ENCODE measurements around the gene GRIP2. TPM values are rescaled to one million over a fixed set of nuclear protein-coding genes. Genes with fewer than 3 reads are reported as not detected.

The GRIP2 gene
- total and polyA plus RNA-seq, 7 donors: under 0.01 to 1.7 (median 0.68) TPM

DNA sequence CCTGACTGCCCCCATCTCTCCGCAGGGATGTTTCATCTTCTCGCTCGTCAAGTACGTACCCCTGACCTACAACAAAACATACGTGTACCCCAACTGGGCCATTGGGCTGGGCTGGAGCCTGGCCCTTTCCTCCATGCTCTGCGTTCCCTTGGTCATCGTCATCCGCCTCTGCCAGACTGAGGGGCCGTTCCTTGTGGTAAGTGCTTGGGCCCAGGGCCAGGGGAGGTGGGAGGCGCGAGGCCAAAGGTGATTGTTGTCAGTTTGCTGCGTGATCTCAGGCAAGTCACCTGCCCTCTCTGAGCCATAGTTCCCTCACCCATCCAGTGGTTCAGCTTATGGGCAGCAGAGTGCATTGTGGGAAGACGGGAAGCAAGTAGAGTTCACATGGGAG, 58.5 kb downstream of the GRIP2 start:
- H3K9me3 ChIP-seq: no peaks in the 10 kb centered on the region
- TF ChIP-seq POLR2AphosphoS5 (IDR thresholded peaks at IDR 0.05) (no peak), EP300 (IDR thresholded peaks at IDR 0.05) (no peak), POLR2A (IDR thresholded peaks at IDR 0.05) (no peak)
- TF ChIP-seq, protein P1, sequence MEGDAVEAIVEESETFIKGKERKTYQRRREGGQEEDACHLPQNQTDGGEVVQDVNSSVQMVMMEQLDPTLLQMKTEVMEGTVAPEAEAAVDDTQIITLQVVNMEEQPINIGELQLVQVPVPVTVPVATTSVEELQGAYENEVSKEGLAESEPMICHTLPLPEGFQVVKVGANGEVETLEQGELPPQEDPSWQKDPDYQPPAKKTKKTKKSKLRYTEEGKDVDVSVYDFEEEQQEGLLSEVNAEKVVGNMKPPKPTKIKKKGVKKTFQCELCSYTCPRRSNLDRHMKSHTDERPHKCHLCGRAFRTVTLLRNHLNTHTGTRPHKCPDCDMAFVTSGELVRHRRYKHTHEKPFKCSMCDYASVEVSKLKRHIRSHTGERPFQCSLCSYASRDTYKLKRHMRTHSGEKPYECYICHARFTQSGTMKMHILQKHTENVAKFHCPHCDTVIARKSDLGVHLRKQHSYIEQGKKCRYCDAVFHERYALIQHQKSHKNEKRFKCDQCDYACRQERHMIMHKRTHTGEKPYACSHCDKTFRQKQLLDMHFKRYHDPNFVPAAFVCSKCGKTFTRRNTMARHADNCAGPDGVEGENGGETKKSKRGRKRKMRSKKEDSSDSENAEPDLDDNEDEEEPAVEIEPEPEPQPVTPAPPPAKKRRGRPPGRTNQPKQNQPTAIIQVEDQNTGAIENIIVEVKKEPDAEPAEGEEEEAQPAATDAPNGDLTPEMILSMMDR (IDR thresholded peaks at IDR 0.05): no peak
- H3K4me3 ChIP-seq: no peak overlapping the region
- peaks cover 0 to 13% (median 0%) of the 10 kb centered on the region in 4 donors for H3K4me1 ChIP-seq
- 95 to 96% methylated on average over 13 of the region's 13 CpGs for WGBS, 2 donors
- DNase-seq: no peak
- intact Hi-C loops (cut with DNase I): no loop called here
- H3K27me3 ChIP-seq: no peaks in the 10 kb centered on the region
- no peak overlapping the region for H3K27ac ChIP-seq
- peaks cover 0 to 15% (median 2%) of the 10 kb centered on the region in 4 donors for H3K36me3 ChIP-seq

DNA sequence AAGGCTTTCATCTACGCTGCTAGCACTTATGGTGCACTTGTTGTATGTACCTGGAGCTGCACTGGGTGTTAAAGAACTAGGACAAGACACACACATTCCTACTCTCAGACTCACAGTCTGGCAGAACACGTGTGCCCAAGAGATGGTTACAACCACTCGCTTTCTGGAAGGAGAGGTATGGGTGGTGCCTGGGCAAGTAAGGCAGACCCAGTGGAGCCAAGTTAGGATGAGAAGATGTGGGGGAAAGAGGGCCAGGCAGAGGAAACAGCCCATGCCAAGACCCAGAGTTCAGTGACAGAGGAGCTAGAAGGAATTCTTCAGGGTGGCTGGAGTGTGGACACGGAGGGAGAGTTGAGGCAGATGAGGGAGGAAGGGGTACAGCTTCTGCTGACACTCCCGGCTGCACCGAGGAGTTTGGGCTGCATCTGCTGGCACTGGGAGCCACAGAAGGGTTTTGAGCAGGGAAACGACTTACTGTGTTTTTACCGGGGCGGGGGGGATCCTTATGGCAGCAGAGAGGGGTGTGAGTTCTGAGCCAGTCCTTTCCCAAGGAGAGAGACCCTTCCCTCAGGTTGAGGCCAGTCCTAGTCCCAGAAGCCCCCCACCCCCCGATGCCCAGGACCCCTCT, 59.0 kb downstream of the GRIP2 start:
- WGBS, 2 donors: 93 to 95% methylated on average over 10 of the region's 10 CpGs
- no peak for TF ChIP-seq POLR2AphosphoS5 (IDR thresholded peaks at IDR 0.05)
- TF ChIP-seq POLR2A (IDR thresholded peaks at IDR 0.05): no peak
- Histone ChIP-seq H3K4me1 (peaks cover 0 to 13% (median 0%) of the 10 kb centered on the region in 4 donors), H3K36me3 (peaks cover 0 to 15% (median 2%) of the 10 kb centered on the region in 4 donors), H3K4me3 (no peak overlapping the region), H3K9me3 (no peaks in the 10 kb centered on the region), H3K27ac (no peak overlapping the region), H3K27me3 (no peaks in the 10 kb centered on the region)
- DNase-seq: no peak
- intact Hi-C loops (cut with DNase I): no loop called here

DNA sequence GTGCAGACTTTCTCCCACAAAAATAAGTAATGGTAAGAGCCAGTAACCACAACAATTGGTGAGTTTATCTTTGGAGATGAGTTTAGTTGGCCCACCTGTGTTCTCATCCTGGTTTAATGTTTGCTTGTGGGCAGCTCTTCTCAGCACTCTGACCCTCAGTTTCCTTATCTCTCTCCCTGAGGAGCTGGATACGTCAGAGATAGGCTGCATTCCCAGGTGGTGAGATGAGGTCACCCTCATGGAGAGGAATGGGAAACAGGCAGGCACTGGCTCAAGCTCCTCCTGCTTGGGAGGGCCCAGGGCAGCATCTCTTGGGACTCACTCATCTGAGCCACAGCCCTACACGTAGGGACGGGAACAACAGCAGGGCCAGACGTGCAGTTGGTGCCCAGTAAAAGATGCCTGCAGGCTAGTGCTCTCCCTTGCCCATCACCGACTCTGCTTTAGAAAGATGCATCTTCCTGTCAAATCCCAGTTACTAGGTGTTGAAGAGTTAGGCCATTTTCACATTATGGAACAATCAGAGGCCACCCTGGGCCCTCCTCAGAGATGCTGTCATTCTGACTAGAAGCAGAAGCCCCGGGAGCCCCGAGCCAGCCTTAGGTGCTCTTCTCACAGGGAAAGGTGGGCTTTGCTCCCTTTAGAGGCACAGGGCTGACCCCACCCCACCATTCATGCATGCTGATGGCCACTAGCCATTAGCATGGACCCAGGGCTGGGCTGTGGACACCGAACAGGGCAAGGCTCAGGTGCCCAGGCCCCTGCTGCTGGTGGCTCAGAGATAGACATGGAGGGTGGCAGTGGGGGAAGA, 59.7 kb downstream of the GRIP2 start:
- 90 to 92% methylated on average over 8 of the region's 8 CpGs for WGBS, 2 donors
- H3K4me3 ChIP-seq: no peak overlapping the region
- no peak for DNase-seq
- intact Hi-C loops (cut with DNase I): no loop called here
- H3K4me1 ChIP-seq: peaks cover 0 to 13% (median 0%) of the 10 kb centered on the region in 4 donors
- peaks cover 0 to 15% (median 2%) of the 10 kb centered on the region in 4 donors for H3K36me3 ChIP-seq
- no peak overlapping the region for H3K27ac ChIP-seq
- H3K9me3 ChIP-seq: no peaks in the 10 kb centered on the region
- no peaks in the 10 kb centered on the region for H3K27me3 ChIP-seq
- TF ChIP-seq, protein P1 (IDR thresholded peaks at IDR 0.05): no peak
- no peak for TF ChIP-seq POLR2A (IDR thresholded peaks at IDR 0.05)
- no peak for TF ChIP-seq POLR2AphosphoS5 (IDR thresholded peaks at IDR 0.05)
- no peak for TF ChIP-seq EP300 (IDR thresholded peaks at IDR 0.05)

DNA sequence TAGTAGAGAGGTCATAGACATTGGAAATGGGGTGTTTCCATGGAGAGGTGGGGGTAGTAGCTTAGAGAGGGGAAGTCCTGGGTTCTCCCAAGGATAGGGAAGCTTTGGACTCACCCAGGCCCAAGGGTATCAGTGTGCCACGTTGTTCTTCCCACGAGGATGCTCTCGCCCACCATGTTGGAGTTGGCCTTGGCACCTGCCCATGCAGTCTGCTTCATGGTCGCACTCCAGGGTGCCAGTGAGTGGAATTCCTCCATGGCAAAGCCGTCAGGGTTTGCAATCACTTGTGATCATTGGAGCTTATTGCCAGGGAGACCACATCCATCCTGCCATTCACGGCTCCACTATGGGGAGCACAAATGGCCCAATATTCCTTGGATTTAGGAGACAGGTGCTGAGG, 60.6 kb downstream of the GRIP2 start:
- Histone ChIP-seq H3K4me1 (peaks cover 0 to 13% (median 0%) of the 10 kb centered on the region in 4 donors), H3K9me3 (no peaks in the 10 kb centered on the region), H3K36me3 (peaks cover 0 to 15% (median 2%) of the 10 kb centered on the region in 4 donors), H3K4me3 (no peak overlapping the region), H3K27ac (no peak overlapping the region), H3K27me3 (no peaks in the 10 kb centered on the region)
- TF ChIP-seq, protein P1 (IDR thresholded peaks at IDR 0.05): no peak
- no peak for TF ChIP-seq POLR2AphosphoS5 (IDR thresholded peaks at IDR 0.05)
- no peak for TF ChIP-seq EP300 (IDR thresholded peaks at IDR 0.05)
- TF ChIP-seq POLR2A (IDR thresholded peaks at IDR 0.05): no peak
- 95 to 97% methylated on average over 6 of the region's 6 CpGs for WGBS, 2 donors
- intact Hi-C loops (cut with DNase I): no loop called here
- no peak for DNase-seq

DNA sequence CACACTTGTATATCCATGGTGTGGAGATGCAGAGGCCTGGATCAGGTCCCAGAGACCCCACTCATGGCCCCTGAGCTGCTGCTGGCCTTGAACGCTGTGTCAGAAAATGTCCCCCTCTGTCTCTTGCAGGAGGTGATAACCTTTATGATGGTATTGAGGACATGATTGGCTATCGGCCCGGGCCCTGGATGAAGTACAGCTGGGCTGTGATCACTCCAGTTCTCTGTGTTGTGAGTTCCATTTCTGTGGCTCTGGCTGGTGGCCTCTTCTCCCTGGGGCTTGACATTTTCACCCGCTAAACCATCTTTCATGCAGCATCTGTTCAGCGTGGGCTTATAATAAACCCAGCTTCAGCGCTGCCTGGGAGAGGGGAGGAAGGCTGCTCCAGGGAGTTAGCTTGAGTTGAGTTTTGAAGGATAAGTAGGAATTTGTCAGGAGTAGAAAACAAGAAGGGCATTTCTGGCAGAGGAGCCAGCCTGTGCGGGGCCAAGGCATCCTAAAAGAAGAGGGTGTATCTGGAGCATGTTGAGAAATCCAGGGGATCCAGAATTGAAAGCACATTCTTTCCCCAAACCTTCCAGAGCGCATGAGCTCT, 61.1 kb downstream of the GRIP2 start:
- 92 to 96% methylated on average over 8 of the region's 8 CpGs for WGBS, 2 donors
- no peak for DNase-seq
- TF ChIP-seq POLR2A (IDR thresholded peaks at IDR 0.05): no peak
- TF ChIP-seq, protein P1 (IDR thresholded peaks at IDR 0.05): no peak
- no peak for TF ChIP-seq EP300 (IDR thresholded peaks at IDR 0.05)
- no peak for TF ChIP-seq POLR2AphosphoS5 (IDR thresholded peaks at IDR 0.05)
- Histone ChIP-seq H3K36me3 (peaks cover 0 to 15% (median 2%) of the 10 kb centered on the region in 4 donors), H3K4me1 (peaks cover 0 to 13% (median 0%) of the 10 kb centered on the region in 4 donors), H3K27me3 (no peaks in the 10 kb centered on the region), H3K9me3 (no peaks in the 10 kb centered on the region), H3K27ac (no peak overlapping the region), H3K4me3 (no peak overlapping the region)
- intact Hi-C loops (cut with DNase I): no loop called here
